K562 (cell line): ENCODE measurements around the gene ABCB9. TPM values are rescaled to one million over a fixed set of nuclear protein-coding genes. Genes with fewer than 3 reads are reported as not detected.
A peak's percentile ranks its signal among the peaks of the same experiment; 100 is the strongest.

Experiments used
- ATF1 ChIP-seq, 2 experiments: fragments of 450-650 bp in 1 of 2; IDR thresholded peaks; 2 replicates each; pipeline ENCODE4 v1.6.1; 2016; ENCODE audit warnings: missing compliant biosample characterization in 1 of 2, missing genetic modification characterization in 1 of 2
- BCL6 ChIP-seq: fragments of 250-450 bp; sonication (Bioruptor Pico); IDR thresholded peaks from 2 replicates; pipeline ENCODE4 v1.4.0; 2020
- MED1 ChIP-seq: sonication (generic); formaldehyde crosslinking; IDR thresholded peaks from 2 replicates; pipeline ENCODE4 v1.8.1; 2023; ENCODE audit warnings: missing genetic modification reagents, borderline replicate concordance
- MYC ChIP-seq, 2 experiments: fragments of 250-450 bp in 1 of 2; sonication (Bioruptor Pico) in 1 of 2; IDR thresholded peaks; 2 replicates each; pipeline versions ENCODE4 v1.5.1 to v1.6.1; 2012 to 2021; ENCODE audit warnings: low read depth in 2 of 2, borderline replicate concordance in 1 of 2, improper control_type of control experiment in 1 of 2, low read length in 1 of 2, mild to moderate bottlenecking in 1 of 2, moderate library complexity in 1 of 2
- NRF1 ChIP-seq, 2 experiments: fragments of 450-650 bp; IDR thresholded peaks in 1 of 2; conservative IDR thresholded peaks in 1 of 2; 2 replicates each; pipeline ENCODE4 v1.6.1; 2014; ENCODE audit warnings: mild to moderate bottlenecking in 2 of 2
- POLR2A ChIP-seq: fragments of 450-650 bp; conservative IDR thresholded peaks from 2 replicates; pipeline ENCODE4 v1.6.1; 2016
- PRMT5 ChIP-seq: sonication (generic); formaldehyde crosslinking; IDR thresholded peaks from 2 replicates; pipeline ENCODE4 v1.5.0; 2020; ENCODE audit warnings: missing genetic modification reagents
- STAG1 ChIP-seq: sonication (generic); formaldehyde crosslinking; IDR thresholded peaks from 2 replicates; pipeline ENCODE4 v1.5.0; 2020; ENCODE audit warnings: missing genetic modification reagents, borderline replicate concordance
- TAF9B ChIP-seq: fragments of 450-650 bp; IDR thresholded peaks from 2 replicates; pipeline ENCODE4 v1.6.1; 2018; ENCODE audit warnings: mild to moderate bottlenecking; ENCODE audit not compliant: partially characterized antibody
- XRCC5 ChIP-seq: fragments of 200-400 bp; formaldehyde crosslinking; IDR thresholded peaks from 2 replicates; pipeline ENCODE4 v1.6.1; 2017; ENCODE audit warnings: low read depth, mild to moderate bottlenecking, low read length
- ZFP1 ChIP-seq: fragments of 450-650 bp; formaldehyde crosslinking; IDR thresholded peaks from 2 replicates; pipeline ENCODE4 v1.4.0; 2020; ENCODE audit warnings: mild to moderate bottlenecking, mixed read lengths
- polyA plus RNA-seq, 8 experiments: library from polyadenylated mRNA; depleted of rRNA in 4 of 8; stranded (reverse) in 5 of 8; unstranded in 3 of 8; fragments of >200 nt; fragmentation: Nextera tagmentation in 2 of 8; fragmentation: Illumina TruSeq in 1 of 8; extraction: Ambion mirVana in 2 of 8; extraction: Trizol in 1 of 8; gene quantifications; 2 replicates each; pipeline versions ENCODE4 v1.2.1 to v1.2.3, GENCODE V29; 2011 to 2014; ENCODE audit warnings: inconsistent platforms in 1 of 8, missing spikeins in 1 of 8
- total RNA-seq, 7 experiments: library from RNA; depleted of rRNA in 6 of 7; stranded (reverse); fragments of >200 nt in 6 of 7; fragmentation: Illumina TruSeq in 2 of 7; extraction: Trizol in 2 of 7; gene quantifications; 2 replicates each; pipeline versions ENCODE4 v1.2.1 to v1.2.3, GENCODE V29; 2011 to 2021; ENCODE audit warnings: low replicate concordance in 1 of 7
- TF ChIP-seq, protein P1 (sequence below): fragments of 250-450 bp; sonication (Bioruptor Pico); IDR thresholded peaks from 2 replicates; pipeline ENCODE4 v1.4.0; 2020; ENCODE audit warnings: borderline replicate concordance
- TF ChIP-seq, protein P2 (sequence below): IDR thresholded peaks from 3 replicates; pipeline ENCODE4 v1.6.1; 2011; ENCODE audit warnings: borderline replicate concordance, mild to moderate bottlenecking, moderate library complexity; ENCODE audit not compliant: insufficient read length; ENCODE audit errors: extremely low read depth
- TF ChIP-seq, protein P3 (sequence below): fragments of 250-450 bp; sonication (Bioruptor Pico); IDR thresholded peaks from 2 replicates; pipeline ENCODE4 v1.6.1; 2021; ENCODE audit warnings: mild to moderate bottlenecking
- TF ChIP-seq, protein P4 (sequence below): fragments of 250-450 bp; sonication (Bioruptor Pico); IDR thresholded peaks from 2 replicates; pipeline ENCODE4 v1.8.0; 2021; ENCODE audit warnings: borderline replicate concordance, mild to moderate bottlenecking, moderate library complexity; ENCODE audit not compliant: poor library complexity, severe bottlenecking

ABCB9 gene
- total and polyA plus RNA-seq, 9 of the 15 experiments (the other 6 are each of a cell fraction or from before 2014, with no cell fraction given) = 0.20 to 12.6 (median 6.2) TPM

DNA sequence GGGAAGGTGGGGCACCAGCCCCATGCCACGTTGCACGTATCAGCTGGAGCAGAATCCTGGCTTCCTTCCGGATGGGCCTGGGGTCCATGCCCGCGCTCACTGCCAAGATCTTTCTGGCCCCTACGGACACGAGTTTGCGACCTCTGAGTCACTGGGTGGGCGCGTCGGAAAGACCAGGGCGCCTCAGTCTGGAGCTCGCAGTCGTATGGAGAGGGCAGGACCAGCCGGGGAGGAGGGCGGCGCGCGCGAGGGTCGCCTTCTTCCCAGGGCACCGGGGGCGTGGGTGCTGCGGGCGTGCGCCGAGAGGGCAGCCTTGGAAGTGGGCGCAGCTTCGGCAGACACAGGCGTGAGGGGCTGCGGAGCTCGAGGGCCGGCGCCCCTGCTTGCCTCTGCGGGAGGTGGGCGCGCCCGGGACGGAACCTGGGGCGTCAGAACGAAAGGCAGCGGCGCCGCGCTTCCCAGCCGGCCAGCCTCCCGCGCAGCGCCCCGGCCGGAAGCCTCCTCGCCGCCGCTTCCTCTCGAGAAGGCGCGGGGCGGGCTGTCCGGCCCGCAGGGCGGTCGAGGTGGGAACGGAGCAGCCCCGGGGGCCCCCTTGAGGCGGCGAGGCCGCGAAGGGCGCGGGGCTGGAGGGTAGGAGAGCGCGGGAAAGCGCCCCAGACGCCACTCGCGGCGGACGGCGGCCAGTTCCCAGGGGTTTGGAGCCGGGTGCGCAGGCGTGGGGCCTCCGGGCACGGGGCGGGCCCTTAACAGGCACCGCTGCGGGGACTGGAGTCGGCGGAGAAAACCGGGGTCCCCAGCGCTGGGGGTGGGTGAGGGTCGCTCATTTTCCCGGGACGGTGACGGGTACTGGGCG lies 14.1 kb upstream of the ABCB9 start, which contains the start of gene ARL6IP4 (continued):
- TF ChIP-seq, protein P1, sequence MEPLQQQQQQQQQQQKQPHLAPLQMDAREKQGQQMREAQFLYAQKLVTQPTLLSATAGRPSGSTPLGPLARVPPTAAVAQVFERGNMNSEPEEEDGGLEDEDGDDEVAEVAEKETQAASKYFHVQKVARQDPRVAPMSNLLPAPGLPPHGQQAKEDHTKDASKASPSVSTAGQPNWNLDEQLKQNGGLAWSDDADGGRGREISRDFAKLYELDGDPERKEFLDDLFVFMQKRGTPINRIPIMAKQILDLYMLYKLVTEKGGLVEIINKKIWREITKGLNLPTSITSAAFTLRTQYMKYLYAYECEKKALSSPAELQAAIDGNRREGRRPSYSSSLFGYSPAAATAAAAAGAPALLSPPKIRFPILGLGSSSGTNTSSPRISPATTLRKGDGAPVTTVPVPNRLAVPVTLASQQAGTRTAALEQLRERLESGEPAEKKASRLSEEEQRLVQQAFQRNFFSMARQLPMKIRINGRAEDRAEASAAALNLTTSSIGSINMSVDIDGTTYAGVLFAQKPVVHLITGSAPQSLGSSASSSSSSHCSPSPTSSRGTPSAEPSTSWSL (CRISPR knock-in tag) = no peak
- TF ChIP-seq, protein P2, sequence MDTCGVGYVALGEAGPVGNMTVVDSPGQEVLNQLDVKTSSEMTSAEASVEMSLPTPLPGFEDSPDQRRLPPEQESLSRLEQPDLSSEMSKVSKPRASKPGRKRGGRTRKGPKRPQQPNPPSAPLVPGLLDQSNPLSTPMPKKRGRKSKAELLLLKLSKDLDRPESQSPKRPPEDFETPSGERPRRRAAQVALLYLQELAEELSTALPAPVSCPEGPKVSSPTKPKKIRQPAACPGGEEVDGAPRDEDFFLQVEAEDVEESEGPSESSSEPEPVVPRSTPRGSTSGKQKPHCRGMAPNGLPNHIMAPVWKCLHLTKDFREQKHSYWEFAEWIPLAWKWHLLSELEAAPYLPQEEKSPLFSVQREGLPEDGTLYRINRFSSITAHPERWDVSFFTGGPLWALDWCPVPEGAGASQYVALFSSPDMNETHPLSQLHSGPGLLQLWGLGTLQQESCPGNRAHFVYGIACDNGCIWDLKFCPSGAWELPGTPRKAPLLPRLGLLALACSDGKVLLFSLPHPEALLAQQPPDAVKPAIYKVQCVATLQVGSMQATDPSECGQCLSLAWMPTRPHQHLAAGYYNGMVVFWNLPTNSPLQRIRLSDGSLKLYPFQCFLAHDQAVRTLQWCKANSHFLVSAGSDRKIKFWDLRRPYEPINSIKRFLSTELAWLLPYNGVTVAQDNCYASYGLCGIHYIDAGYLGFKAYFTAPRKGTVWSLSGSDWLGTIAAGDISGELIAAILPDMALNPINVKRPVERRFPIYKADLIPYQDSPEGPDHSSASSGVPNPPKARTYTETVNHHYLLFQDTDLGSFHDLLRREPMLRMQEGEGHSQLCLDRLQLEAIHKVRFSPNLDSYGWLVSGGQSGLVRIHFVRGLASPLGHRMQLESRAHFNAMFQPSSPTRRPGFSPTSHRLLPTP = no peak
- TF ChIP-seq PRMT5 (CRISPR knock-in tag) (0 out of 2 replicates have a peak, but pooled peaks have one; percentile 8), ZFP1 (CRISPR knock-in tag) (no peak), XRCC5 (0 out of 2 replicates have a peak, but pooled peaks have one; percentile 54), MED1 (CRISPR knock-in tag) (no peak), BCL6 (CRISPR knock-in tag) (no peak), ATF1 (CRISPR knock-in tag; IDR thresholded peaks at IDR 0.05) (no peak), ATF1 (tag; IDR thresholded peaks at IDR 0.05) (peak; percentile 33; the same call in 1 of the 2 replicates), TAF9B (no peak), NRF1 (conservative IDR thresholded peaks at IDR 0.05 in 1 of 2, IDR thresholded peaks at IDR 0.05 in 1 of 2) (peak; percentile 90 to 92), POLR2A (peak; percentile 75), STAG1 (CRISPR knock-in tag) (no peak), MYC (IDR thresholded peaks at IDR 0.05; ENCODE audit: low read depth, low read length) (peak; percentile 66; the same call in 1 of the 2 replicates), MYC (CRISPR knock-in tag; IDR thresholded peaks at IDR 0.05; ENCODE audit: borderline replicate concordance, low read depth) (peak; percentile 56; the same call in 1 of the 2 replicates)
- TF ChIP-seq, protein P3, sequence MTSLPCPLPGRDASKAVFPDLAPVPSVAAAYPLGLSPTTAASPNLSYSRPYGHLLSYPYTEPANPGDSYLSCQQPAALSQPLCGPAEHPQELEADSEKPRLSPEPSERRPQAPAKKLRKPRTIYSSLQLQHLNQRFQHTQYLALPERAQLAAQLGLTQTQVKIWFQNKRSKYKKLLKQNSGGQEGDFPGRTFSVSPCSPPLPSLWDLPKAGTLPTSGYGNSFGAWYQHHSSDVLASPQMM (CRISPR knock-in tag) = no peak
- TF ChIP-seq, protein P4, sequence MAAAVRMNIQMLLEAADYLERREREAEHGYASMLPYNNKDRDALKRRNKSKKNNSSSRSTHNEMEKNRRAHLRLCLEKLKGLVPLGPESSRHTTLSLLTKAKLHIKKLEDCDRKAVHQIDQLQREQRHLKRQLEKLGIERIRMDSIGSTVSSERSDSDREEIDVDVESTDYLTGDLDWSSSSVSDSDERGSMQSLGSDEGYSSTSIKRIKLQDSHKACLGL (CRISPR knock-in tag) = no peak
